ENCODE results near the gene NRDE2. TPM values are rescaled to one million over a fixed set of nuclear protein-coding genes. Genes with fewer than 3 reads are reported as not detected.
A peak's percentile ranks its signal among the peaks of the same experiment; 100 is the strongest.

The NRDE2 gene
- total RNA-seq, 2 experiments from 2014 or later, result 22.0 to 23.1 TPM

DNA sequence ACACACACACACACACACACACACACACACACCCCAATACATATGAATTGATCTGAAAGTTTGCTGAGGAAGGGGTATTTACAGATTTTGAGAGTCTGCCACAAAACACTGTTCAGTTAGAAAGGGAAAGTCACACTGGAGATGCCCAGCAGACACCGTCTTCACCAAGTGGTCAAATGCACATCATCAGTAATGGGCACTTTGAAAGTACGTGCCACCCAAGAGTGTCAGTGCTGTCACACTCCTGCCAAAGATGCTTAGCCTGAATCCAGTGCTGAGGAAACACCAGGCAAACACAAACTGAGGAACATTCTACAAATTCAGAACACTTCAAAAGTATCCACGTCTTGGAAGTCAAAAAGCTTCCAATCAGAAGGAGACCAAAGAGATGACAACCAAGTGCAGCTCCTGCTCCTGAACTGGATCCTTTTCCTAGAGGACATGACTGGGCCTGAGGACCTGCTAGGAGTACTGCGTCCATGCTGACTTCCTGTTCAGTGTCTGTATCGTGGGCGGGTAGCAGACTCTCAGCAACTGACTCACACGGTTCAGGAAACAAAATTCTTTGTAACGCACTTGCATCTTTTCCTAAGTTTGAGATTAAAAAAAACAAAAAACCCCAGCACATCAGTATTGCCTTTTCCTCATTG, 56.8 kb downstream of the NRDE2 start:
- peaks cover 19% of the 10 kb centered on the region for H3K4me1 Mint-ChIP-seq (ENCODE audit: low read depth)
- peak overlapping the region; percentile 89 for H3K27ac Mint-ChIP-seq
- no peak overlapping the region for H3K4me3 Mint-ChIP-seq
- CTCF ChIA-PET, result interaction anchor here (0.7 to 0.8 kb wide), 2 partner anchors 9 to 237 kb away, joined by 3 to 4 read pairs; no protein-coding TSS in a partner anchor
- H3K9me3 Mint-ChIP-seq, result no peaks in the 10 kb centered on the region
- H3K27me3 Mint-ChIP-seq (ENCODE audit: low read depth), result no peaks in the 10 kb centered on the region
- peaks cover 25% of the 10 kb centered on the region for H3K36me3 Mint-ChIP-seq (ENCODE audit: low read depth)
- intact Hi-C loops (cut with micrococcal nuclease), result loop anchor here (1.0 kb wide), 1 partner anchor 19 kb away; the partner anchor contains the start of gene PSMC1
- peak; percentile 54 for DNase-seq

DNA sequence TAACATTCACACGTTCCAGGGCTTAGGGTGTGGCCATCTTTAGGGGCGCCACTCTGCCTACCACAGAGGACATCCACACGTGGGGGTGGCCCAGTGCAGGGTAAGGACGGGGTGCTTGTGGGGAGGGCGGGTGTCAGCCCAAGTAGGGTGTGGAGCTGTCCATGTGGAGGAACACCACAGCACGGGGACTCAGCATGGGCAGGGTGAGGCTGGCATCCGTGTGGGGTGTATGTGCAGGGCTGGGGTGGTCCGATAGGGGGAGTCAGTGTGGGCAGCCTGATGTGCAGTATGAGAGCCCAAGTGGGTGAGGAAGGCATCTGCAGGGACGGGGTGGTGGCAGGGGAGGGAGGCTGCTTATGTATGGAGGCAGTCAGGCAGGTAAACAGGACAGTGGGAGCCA, 57.7 kb downstream of the NRDE2 start:
- peaks cover 19% of the 10 kb centered on the region for H3K4me1 Mint-ChIP-seq (ENCODE audit: low read depth)
- no peak overlapping the region for H3K4me3 Mint-ChIP-seq
- no peak for DNase-seq
- H3K36me3 Mint-ChIP-seq (ENCODE audit: low read depth), result peaks cover 31% of the 10 kb centered on the region
- intact Hi-C loops (cut with micrococcal nuclease), result no loop called here
- H3K27me3 Mint-ChIP-seq (ENCODE audit: low read depth), result no peaks in the 10 kb centered on the region
- peak overlapping the region; percentile 71 for H3K27ac Mint-ChIP-seq
- H3K9me3 Mint-ChIP-seq, result no peaks in the 10 kb centered on the region
- CTCF ChIA-PET, result interaction anchor here (1.2 kb wide), 1 partner anchor 9 kb away, joined by 3 read pairs; no protein-coding TSS in a partner anchor

DNA sequence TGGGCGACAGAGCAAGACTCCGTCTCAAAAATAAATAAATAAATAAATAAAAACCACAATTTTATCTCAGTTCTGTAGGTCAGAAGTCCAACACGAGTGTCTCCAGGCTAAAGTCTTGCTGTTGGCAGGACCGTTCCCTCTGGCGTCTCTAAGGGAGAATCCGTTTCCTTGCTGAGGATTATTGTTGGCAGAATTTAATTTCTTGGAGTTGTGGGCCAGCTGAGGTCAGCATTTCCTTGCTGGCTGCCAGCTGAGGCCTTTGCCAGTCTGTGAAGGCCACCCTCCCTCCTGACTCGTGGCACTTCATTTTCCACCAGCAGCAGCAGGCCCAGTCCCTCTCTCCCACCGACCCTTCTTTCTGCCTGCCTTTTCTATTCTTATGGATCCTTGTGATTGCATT, 58.2 kb downstream of the NRDE2 start:
- intact Hi-C loops (cut with micrococcal nuclease), result no loop called here
- peaks cover 19% of the 10 kb centered on the region for H3K4me1 Mint-ChIP-seq (ENCODE audit: low read depth)
- H3K27me3 Mint-ChIP-seq (ENCODE audit: low read depth), result no peaks in the 10 kb centered on the region
- no peak overlapping the region for H3K4me3 Mint-ChIP-seq
- H3K9me3 Mint-ChIP-seq, result no peaks in the 10 kb centered on the region
- H3K36me3 Mint-ChIP-seq (ENCODE audit: low read depth), result peaks cover 32% of the 10 kb centered on the region
- CTCF ChIA-PET, result interaction anchor here (1.2 kb wide), 1 partner anchor 8 kb away, joined by 3 read pairs; no protein-coding TSS in a partner anchor
- H3K27ac Mint-ChIP-seq, result peak overlapping the region; percentile 71
- DNase-seq, result no peak

DNA sequence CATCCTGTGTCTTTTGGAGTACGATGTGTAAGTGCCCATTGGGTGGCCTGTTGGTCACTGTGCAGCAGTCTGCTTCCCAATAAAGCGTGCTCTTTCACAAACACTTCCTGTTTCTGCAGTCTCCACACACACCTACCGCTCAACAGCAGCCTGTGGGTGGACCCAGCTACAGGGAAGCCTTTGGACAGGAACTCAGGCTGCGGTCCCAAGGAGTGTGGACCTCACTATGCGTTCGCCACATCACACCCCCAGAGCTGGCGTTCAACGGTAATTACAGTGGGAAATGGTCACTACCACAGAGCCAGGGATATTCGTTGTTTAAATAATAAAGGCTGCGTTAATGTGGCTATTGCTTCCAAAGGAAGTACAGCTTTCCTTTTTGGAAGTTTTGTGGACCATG, 59.2 kb downstream of the NRDE2 start:
- H3K36me3 Mint-ChIP-seq (ENCODE audit: low read depth), result peaks cover 37% of the 10 kb centered on the region

DNA sequence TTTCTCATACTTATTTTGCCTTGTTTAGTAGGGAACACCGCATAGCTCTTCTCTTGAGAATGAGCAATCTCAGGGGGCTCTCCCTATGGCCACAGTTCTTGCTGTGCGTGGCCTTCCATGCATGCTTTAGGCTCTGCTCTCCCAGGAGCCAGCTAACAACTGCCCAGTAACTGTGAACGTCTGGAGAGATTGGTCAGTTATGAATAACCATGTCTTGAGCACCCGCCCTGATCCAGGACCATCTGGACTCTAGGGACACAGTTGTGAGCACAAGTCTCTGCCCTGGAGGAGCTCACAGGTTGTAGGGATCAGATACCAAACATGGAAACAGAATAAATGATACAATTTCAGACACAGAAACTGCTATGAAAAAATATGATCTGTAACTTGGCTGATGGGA, 63.3 kb downstream of the NRDE2 start:
- peaks cover 47% of the 10 kb centered on the region for H3K36me3 Mint-ChIP-seq (ENCODE audit: low read depth)
- no peaks in the 10 kb centered on the region for H3K4me1 Mint-ChIP-seq (ENCODE audit: low read depth)
- intact Hi-C loops (cut with micrococcal nuclease), result no loop called here
- H3K9me3 Mint-ChIP-seq, result no peaks in the 10 kb centered on the region
- H3K4me3 Mint-ChIP-seq, result no peak overlapping the region
- no peak for DNase-seq
- H3K27me3 Mint-ChIP-seq (ENCODE audit: low read depth), result no peaks in the 10 kb centered on the region
- H3K27ac Mint-ChIP-seq, result no peak overlapping the region
- CTCF ChIA-PET, result interaction anchor here (0.7 kb wide), 1 partner anchor 21 kb away, joined by 3 read pairs; no protein-coding TSS in a partner anchor

More for the DNA sequence above, 59.2 kb downstream of the NRDE2 start:
- DNase-seq, result no peak
- Mint-ChIP-seq H3K4me1 (ENCODE audit: low read depth) (peaks cover 19% of the 10 kb centered on the region), H3K27ac (no peak overlapping the region), H3K9me3 (no peaks in the 10 kb centered on the region), H3K4me3 (no peak overlapping the region), H3K27me3 (ENCODE audit: low read depth) (no peaks in the 10 kb centered on the region)
- CTCF ChIA-PET, result interaction anchor here (0.6 kb wide), 1 partner anchor 994 kb away, joined by 3 read pairs; no protein-coding TSS in a partner anchor
- intact Hi-C loops (cut with micrococcal nuclease), result no loop called here

DNA sequence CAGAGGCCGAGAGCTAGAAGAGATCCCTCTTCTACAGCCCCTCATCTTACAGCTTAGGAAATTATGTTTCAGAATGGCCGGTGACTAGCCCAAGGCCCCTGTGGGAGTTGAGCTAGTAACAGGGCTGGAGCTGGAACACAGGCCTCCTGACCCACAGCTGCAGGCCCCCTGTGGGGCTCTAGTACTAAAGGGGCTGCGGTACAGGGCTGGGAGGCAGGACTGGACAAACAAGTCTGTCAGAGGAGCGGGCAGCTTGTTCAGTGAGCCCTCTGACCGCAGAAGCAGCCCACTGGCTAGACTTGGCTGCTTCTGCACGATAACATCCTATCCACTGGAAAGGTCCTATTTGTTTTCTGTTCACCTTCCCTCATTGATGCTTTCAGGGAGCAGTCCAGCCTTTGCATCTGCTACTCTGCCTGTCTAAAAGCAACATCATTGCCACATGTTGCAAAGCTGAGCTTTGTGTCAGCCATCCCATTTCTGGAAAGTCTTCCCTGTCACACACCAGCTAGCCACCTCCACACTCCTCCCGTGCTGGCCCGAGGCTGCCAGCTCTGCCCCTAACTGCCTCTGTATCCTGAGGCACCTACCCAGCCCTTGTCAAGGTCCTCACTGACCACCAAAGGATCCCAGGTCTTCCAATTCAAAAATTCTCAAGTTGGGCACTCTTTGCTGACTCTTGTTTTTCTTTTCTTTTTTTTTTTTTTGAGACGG, 65.1 kb downstream of the NRDE2 start:
- Mint-ChIP-seq H3K36me3 (ENCODE audit: low read depth) (peaks cover 41% of the 10 kb centered on the region), H3K27ac (no peak overlapping the region)
- CTCF ChIA-PET, result interaction anchor here (0.7 to 0.9 kb wide), 2 partner anchors 9 to 32 kb away, joined by 3 to 4 read pairs; no protein-coding TSS in a partner anchor

DNA sequence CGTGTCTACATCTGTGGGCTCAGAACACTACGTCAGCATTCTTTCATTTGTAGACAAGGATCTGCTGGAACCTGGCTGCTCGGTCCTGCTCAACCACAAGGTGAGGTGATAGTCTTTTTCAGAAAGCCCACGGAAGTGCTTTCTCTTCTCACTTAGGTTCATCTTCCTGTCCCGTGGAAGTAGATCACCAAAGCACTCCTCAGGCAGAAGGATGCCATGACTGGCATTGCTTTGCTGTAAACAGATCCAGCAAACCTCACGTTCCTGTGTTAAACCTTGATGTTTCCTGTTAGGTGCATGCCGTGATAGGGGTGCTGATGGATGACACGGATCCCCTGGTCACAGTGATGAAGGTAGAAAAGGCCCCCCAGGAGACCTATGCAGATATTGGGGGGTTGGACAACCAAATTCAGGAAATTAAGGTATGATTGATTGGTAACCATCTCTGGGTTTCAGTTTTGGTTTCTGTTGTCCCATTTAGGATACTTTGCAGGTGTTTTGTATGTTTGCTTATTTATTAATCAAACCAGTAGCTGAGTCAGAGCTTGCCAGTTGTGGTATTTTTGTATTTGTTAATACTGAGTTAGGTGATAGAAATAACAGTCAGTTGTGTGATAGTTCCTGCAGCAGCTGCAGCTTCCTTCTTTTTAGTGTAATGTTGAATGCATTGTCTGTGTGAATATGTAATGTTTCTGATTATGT, 67.8 kb downstream of the NRDE2 start:
- Mint-ChIP-seq H3K36me3 (ENCODE audit: low read depth) (peaks cover 43% of the 10 kb centered on the region), H3K27ac (peak overlapping the region; percentile 3), H3K27me3 (ENCODE audit: low read depth) (no peaks in the 10 kb centered on the region), H3K4me3 (no peak overlapping the region), H3K4me1 (ENCODE audit: low read depth) (peaks cover 5% of the 10 kb centered on the region), H3K9me3 (no peaks in the 10 kb centered on the region)
- CTCF ChIA-PET, result interaction anchor here (0.9 to 1.3 kb wide), 2 partner anchors 28 to 290 kb away, joined by 3 read pairs; no protein-coding TSS in a partner anchor
- intact Hi-C loops (cut with micrococcal nuclease), result no loop called here
- no peak for DNase-seq

More for the DNA sequence above, 65.1 kb downstream of the NRDE2 start:
- Mint-ChIP-seq H3K9me3 (no peaks in the 10 kb centered on the region), H3K4me1 (ENCODE audit: low read depth) (no peaks in the 10 kb centered on the region), H3K4me3 (no peak overlapping the region), H3K27me3 (ENCODE audit: low read depth) (no peaks in the 10 kb centered on the region)
- intact Hi-C loops (cut with micrococcal nuclease), result no loop called here
- DNase-seq, result no peak

DNA sequence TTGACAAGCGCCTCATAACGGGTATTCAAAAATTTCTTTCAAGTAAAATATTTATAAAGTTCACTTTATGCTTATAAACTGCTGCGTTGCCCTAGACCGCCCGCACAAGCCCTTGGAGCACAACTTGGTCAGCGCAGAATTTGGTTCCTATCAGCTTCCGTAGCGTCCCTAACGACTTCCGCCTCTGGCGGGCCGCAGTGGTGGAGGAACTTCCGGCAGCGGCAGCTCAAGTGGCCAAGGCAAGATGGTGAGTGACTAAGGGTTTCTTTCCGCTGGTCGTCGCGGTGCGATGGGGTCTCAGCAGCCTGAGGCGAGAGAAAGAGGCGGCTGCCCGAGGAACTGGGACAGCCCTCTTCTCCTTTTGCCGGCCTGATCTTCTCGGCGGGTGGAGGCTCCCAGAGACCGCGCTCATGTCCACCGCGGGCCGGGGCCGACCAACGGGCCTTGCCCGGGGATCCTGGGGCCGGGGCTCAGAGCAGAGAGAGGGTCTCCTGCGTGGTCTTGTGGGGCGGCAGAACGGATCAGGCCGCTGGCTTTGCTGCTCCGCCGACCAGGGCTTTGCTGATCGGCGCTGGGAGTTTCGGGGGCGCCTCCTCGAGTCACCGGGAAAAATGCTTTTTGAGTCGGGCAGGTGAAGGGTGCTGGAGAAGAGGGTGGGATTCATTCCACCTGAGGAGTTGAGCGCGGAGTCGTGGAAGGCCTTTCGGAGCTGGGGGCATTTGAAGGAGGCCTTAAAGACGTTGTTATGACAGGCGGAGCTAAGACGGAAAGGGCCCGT, 75.2 kb downstream of the NRDE2 start, which contains the start of gene PSMC1:
TSS of gene PSMC1 (plus strand) at position 200 of the 778 bp plus-strand sequence. CDS start at position 245, 45 bp downstream.
- peak within 1 kb of the TSS; percentile 98 for H3K4me3 Mint-ChIP-seq
- peak; percentile 96 for DNase-seq
- H3K9me3 Mint-ChIP-seq, result no peaks in the 10 kb centered on the region
- H3K36me3 Mint-ChIP-seq (ENCODE audit: low read depth), result peaks cover 29% of the 10 kb centered on the region
- intact Hi-C loops (cut with micrococcal nuclease), result loop anchor here (1.0 to 2.0 kb wide), 6 partner anchors 19 to 502 kb away; no protein-coding TSS in a partner anchor
- H3K27ac Mint-ChIP-seq, result peak within 1 kb of the TSS; percentile 93
- peaks cover 32% of the 10 kb centered on the region for H3K4me1 Mint-ChIP-seq (ENCODE audit: low read depth)
- H3K27me3 Mint-ChIP-seq (ENCODE audit: low read depth), result peaks cover 3% of the 10 kb centered on the region
- CTCF ChIA-PET, result interaction anchor here (0.6 to 1.6 kb wide), 4 partner anchors 22 to 440 kb away, joined by 3 to 5 read pairs (median 4); no protein-coding TSS in a partner anchor

DNA sequence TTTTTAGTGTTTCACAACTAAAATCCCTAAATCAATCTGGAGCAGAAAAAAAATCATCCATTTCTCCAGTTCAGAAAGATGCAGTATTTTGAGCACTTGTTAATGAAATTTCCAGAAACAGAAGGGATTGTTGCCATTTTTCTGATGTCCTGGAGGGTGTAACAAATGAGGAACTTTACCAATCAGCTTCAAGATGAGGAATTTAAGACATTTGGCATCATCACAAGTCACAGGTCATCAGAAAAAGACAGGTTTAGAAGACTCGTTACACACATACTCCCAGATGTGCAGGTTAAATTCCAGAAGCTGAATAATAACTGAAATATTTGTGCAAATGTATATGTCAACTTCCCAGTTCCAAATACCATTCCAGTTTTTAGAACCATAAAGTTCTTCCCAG, 75.9 kb downstream of the NRDE2 start:
- H3K9me3 Mint-ChIP-seq, result no peaks in the 10 kb centered on the region
- peak overlapping the region; percentile 93 for H3K27ac Mint-ChIP-seq
- CTCF ChIA-PET, result interaction anchor here (0.6 to 1.6 kb wide), 3 partner anchors 21 to 441 kb away, joined by 4 to 5 read pairs (median 4); no protein-coding TSS in a partner anchor
- peaks cover 29% of the 10 kb centered on the region for H3K4me1 Mint-ChIP-seq (ENCODE audit: low read depth)
- no peak for DNase-seq
- intact Hi-C loops (cut with micrococcal nuclease), result loop anchor here (1.0 to 2.0 kb wide), 6 partner anchors 19 to 502 kb away; no protein-coding TSS in a partner anchor
- H3K36me3 Mint-ChIP-seq (ENCODE audit: low read depth), result peaks cover 22% of the 10 kb centered on the region
- peaks cover 3% of the 10 kb centered on the region for H3K27me3 Mint-ChIP-seq (ENCODE audit: low read depth)
- H3K4me3 Mint-ChIP-seq, result peak overlapping the region; percentile 47

DNA sequence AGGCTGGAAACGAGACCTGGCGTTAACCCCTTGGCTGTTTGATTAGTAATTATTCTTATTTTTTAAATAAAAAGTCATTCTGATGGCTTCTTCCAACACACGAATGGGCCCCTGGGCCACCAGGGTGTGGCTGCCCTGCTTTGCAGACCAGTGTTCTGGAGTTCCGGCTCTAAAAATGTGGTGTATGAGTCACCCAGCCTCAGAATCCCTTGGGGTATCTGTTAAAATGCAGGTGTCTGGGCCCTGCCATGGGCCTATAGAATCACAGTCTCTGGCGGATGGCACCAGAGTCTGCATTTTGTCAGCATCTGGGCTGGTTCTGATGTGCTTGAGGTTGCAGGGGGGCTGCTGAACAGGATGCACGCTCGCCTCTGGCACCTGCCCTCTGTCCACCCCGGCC, 77.9 kb downstream of the NRDE2 start:
- H3K9me3 Mint-ChIP-seq, result no peaks in the 10 kb centered on the region
- peaks cover 6% of the 10 kb centered on the region for H3K27me3 Mint-ChIP-seq (ENCODE audit: low read depth)
- H3K4me3 Mint-ChIP-seq, result no peak overlapping the region
- intact Hi-C loops (cut with micrococcal nuclease), result no loop called here
- CTCF ChIA-PET, result no interaction called here
- H3K27ac Mint-ChIP-seq, result no peak overlapping the region
- DNase-seq, result no peak
- H3K36me3 Mint-ChIP-seq (ENCODE audit: low read depth), result peaks cover 13% of the 10 kb centered on the region
- H3K4me1 Mint-ChIP-seq (ENCODE audit: low read depth), result peaks cover 26% of the 10 kb centered on the region

DNA sequence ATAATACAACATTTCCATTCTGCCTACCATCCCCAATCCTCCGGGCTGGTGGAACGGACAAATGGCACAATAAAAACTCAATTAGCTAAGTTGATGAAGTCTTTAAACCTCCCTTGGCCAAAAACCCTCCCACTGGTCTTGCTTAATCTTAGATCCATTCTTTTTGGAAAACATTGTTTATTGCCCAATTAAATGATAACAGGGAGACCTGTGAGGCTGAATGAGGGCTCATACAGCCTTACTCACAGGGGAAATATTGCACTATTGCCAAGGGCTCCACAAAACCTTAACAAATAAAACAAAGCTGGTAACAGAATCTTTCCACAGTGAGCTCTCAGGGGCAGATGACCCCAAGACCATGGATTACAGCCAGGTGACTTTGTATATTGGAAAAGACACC, 83.1 kb downstream of the NRDE2 start:
- H3K27me3 Mint-ChIP-seq (ENCODE audit: low read depth), result peaks cover 6% of the 10 kb centered on the region
- no peaks in the 10 kb centered on the region for H3K36me3 Mint-ChIP-seq (ENCODE audit: low read depth)
- CTCF ChIA-PET, result interaction anchor here (0.7 to 1.1 kb wide), 2 partner anchors 442 to 527 kb away, joined by 4 to 5 read pairs; no protein-coding TSS in a partner anchor
- no peak overlapping the region for H3K27ac Mint-ChIP-seq
- DNase-seq, result no peak
- no peaks in the 10 kb centered on the region for H3K9me3 Mint-ChIP-seq
- no peaks in the 10 kb centered on the region for H3K4me1 Mint-ChIP-seq (ENCODE audit: low read depth)
- intact Hi-C loops (cut with micrococcal nuclease), result no loop called here
- H3K4me3 Mint-ChIP-seq, result no peak overlapping the region

Data from activated naive CD4-positive, alpha-beta T cell treated with anti-CD3 and anti-CD28 coated beads for 36 hours (primary cell).